ENCODE data around the gene CCDC92.

- TF ChIP-seq GATA2 (IDR thresholded peaks at IDR 0.05; ENCODE audit: insufficient read depth, insufficient read length, low read depth, low read length) (no peak), EZH2 (IDR thresholded peaks at IDR 0.05; ENCODE audit: borderline replicate concordance, low read depth, low read length, severe bottlenecking) (no peak), CTCF (IDR thresholded peaks at IDR 0.05; ENCODE audit: extremely low read depth in 1 of 2, insufficient read depth in 1 of 2, low read depth in 1 of 2, low read length in 2 of 2) (no peak), POLR2AphosphoS5 (IDR thresholded peaks at IDR 0.05; ENCODE audit: insufficient read depth, low read depth, low read length) (no peak), POLR2A (IDR thresholded peaks at IDR 0.05; ENCODE audit: low read depth, low read length) (no peak)
These were observed 38.1 kb upstream of the CCDC92 start for GRCh38 chr12:124010687-124011086.
